CD14-positive monocyte (primary cell): ENCODE measurements around the gene TRPM8. TPM values are rescaled to one million over a fixed set of nuclear protein-coding genes. Genes with fewer than 3 reads are reported as not detected.

Source experiments
- DNase-seq, 3 donors: peaks; one replicate each; pipeline ENCODE4 v3.0.0-alpha.2; 2011 to 2022
- H2AFZ ChIP-seq: 2 replicates; pipeline ENCODE4 v1.6.0; 2012; ENCODE audit warnings: mild to moderate bottlenecking, low read depth, low read length, inconsistent platforms; ENCODE audit not compliant: insufficient read depth, poor library complexity, severe bottlenecking
- H3K27ac ChIP-seq, 2 donors: 1 replicate in 1 of 2; 2 replicates in 1 of 2; pipeline ENCODE4 v1.5.1; 2012 to 2013; ENCODE audit warnings: low read length in 2 of 2, control low read depth in 1 of 2, inconsistent platforms in 1 of 2, low read depth in 1 of 2, mild to moderate bottlenecking in 1 of 2
- H3K27me3 ChIP-seq, 2 donors: one replicate each; pipeline versions ENCODE4 v1.6.0 to v1.6.1; 2011 to 2013; ENCODE audit warnings: low read length in 2 of 2; ENCODE audit not compliant: control insufficient read depth in 2 of 2, insufficient read depth in 2 of 2
- H3K36me3 ChIP-seq, 2 donors: replicated peaks in 1 of 2; 1 replicate in 1 of 2; 2 replicates in 1 of 2; pipeline versions ENCODE4 v1.5.1 to v1.6.1; 2012 to 2013; ENCODE audit warnings: low read length in 2 of 2, control low read depth in 1 of 2, inconsistent platforms in 1 of 2, mild to moderate bottlenecking in 1 of 2; ENCODE audit not compliant: insufficient read depth in 2 of 2, control insufficient read depth in 1 of 2
- H3K4me1 ChIP-seq, 2 donors: 1 replicate in 1 of 2; 2 replicates in 1 of 2; pipeline versions ENCODE4 v1.5.1 to v1.6.1; 2012 to 2013; ENCODE audit warnings: low read length in 2 of 2, control low read depth in 1 of 2, inconsistent platforms in 1 of 2, mild to moderate bottlenecking in 1 of 2, moderate library complexity in 1 of 2; ENCODE audit not compliant: insufficient read depth in 2 of 2, control insufficient read depth in 1 of 2
- H3K4me2 ChIP-seq: replicated peaks from 2 replicates; pipeline ENCODE3; 2012; ENCODE audit warnings: low read length, moderate library complexity, mild to moderate bottlenecking; ENCODE audit not compliant: poor library complexity, severe bottlenecking; ENCODE audit errors: extremely low read depth
- H3K4me3 ChIP-seq, 3 experiments: fragments of 200-600 bp in 1 of 3; sonication (generic) in 1 of 3; replicated peaks in 1 of 3; 1 replicate in 2 of 3; 2 replicates in 1 of 3; pipeline ENCODE4 v1.5.1; 2011 to 2013; ENCODE audit warnings: low read length in 3 of 3, mild to moderate bottlenecking in 3 of 3, control low read depth in 2 of 3, low read depth in 2 of 3, inconsistent platforms in 1 of 3, moderate library complexity in 1 of 3
- H3K79me2 ChIP-seq: 2 replicates; pipeline ENCODE4 v1.6.0; 2012; ENCODE audit warnings: mild to moderate bottlenecking, control low read depth, inconsistent platforms, low read length, moderate library complexity; ENCODE audit not compliant: insufficient read depth
- H3K9ac ChIP-seq: 2 replicates; pipeline ENCODE4 v1.6.0; 2017; ENCODE audit warnings: low read length, mild to moderate bottlenecking; ENCODE audit not compliant: insufficient read depth, poor library complexity, severe bottlenecking
- H3K9me3 ChIP-seq, 2 donors: replicated peaks in 1 of 2; 1 replicate in 1 of 2; 2 replicates in 1 of 2; pipeline versions ENCODE4 v1.5.1 to v1.6.1; 2012 to 2013; ENCODE audit warnings: low read length in 2 of 2, control low read depth in 1 of 2; ENCODE audit not compliant: control insufficient read depth in 1 of 2, insufficient read depth in 1 of 2
- H4K20me1 ChIP-seq: 2 replicates; pipeline ENCODE4 v1.6.0; 2012; ENCODE audit warnings: mild to moderate bottlenecking, low read length, control low read depth, moderate library complexity; ENCODE audit not compliant: insufficient read depth
- H3K27ac Mint-ChIP-seq, 7 donors: one replicate each; pipeline ENCODE4 v1.8.0; 2020; ENCODE audit warnings: mild to moderate bottlenecking in 7 of 7, mixed read lengths in 7 of 7, moderate library complexity in 6 of 7, inconsistent platforms in 2 of 7
- H3K27me3 Mint-ChIP-seq, 3 donors: one replicate each; pipeline ENCODE4 v1.8.0; 2021 to 2022; ENCODE audit warnings: low read depth in 3 of 3, mild to moderate bottlenecking in 3 of 3, mixed read lengths in 3 of 3, moderate library complexity in 3 of 3, inconsistent platforms in 1 of 3
- H3K36me3 Mint-ChIP-seq, 2 donors: one replicate each; pipeline ENCODE4 v1.8.0; 2020; ENCODE audit warnings: mixed read lengths in 2 of 2, inconsistent platforms in 1 of 2, mild to moderate bottlenecking in 1 of 2
- H3K4me1 Mint-ChIP-seq: one replicate; pipeline ENCODE4 v1.8.0; 2020; ENCODE audit warnings: mild to moderate bottlenecking, mixed read lengths
- H3K4me3 Mint-ChIP-seq, 2 donors: one replicate each; pipeline ENCODE4 v1.8.0; 2020; ENCODE audit warnings: mild to moderate bottlenecking in 2 of 2, mixed read lengths in 2 of 2, moderate library complexity in 1 of 2
- H3K9me3 Mint-ChIP-seq, 7 donors: one replicate each; pipeline ENCODE4 v1.8.0; 2020 to 2022; ENCODE audit warnings: mixed read lengths in 7 of 7, mild to moderate bottlenecking in 6 of 7, moderate library complexity in 6 of 7, inconsistent platforms in 2 of 7
- CTCF ChIP-seq: fragments of 200-600 bp; IDR thresholded peaks from one replicate; pipeline ENCODE4 v1.8.0; 2022; ENCODE audit warnings: antibody characterized with exemption, mild to moderate bottlenecking
- WGBS: methylation state at CpG from one replicate; pipeline ENCODE4 v1.1.5; 2013; ENCODE audit warnings: missing lambda C conversion rate; ENCODE audit not compliant: insufficient coverage; 5-methylcytosine and 5-hydroxymethylcytosine counted together
- intact Hi-C, 2 donors: fragments of 100-400 bp; cut with micrococcal nuclease; formaldehyde crosslinking; loops; one replicate each; pipeline versions ENCODE4 v1.15.0 to v1.15.1; 2023
- polyA plus RNA-seq, 3 donors: library from polyadenylated mRNA; depleted of rRNA in 1 of 3; unstranded in 2 of 3; stranded (reverse) in 1 of 3; fragments of 300-500 nt in 2 of 3; fragments of >200 nt in 1 of 3; fragmentation: Illumina TruSeq in 2 of 3; gene quantifications; 1 replicate in 2 of 3; 2 replicates in 1 of 3; pipeline ENCODE4 v1.2.3, GENCODE V29; 2012 to 2021

The TRPM8 gene
- polyA plus RNA-seq, 3 donors: not detected

GRCh38 chr2:234033174-234033573, 116.0 kb downstream of the TRPM8 start:
- H3K4me3 Mint-ChIP-seq: no peak overlapping the region
- H3K27me3 Mint-ChIP-seq: peaks cover 0 to 5% (median 3%) of the 10 kb centered on the region in 3 donors
- Histone ChIP-seq H3K4me1 (no peaks in the 10 kb centered on the region), H3K9ac (no peak overlapping the region), H3K27me3 (no peaks in the 10 kb centered on the region), H2AFZ (no peak overlapping the region), H4K20me1 (no peaks in the 10 kb centered on the region), H3K4me3 (no peak overlapping the region), H3K36me3 (no peaks in the 10 kb centered on the region), H3K79me2 (no peaks in the 10 kb centered on the region), H3K27ac (no peak overlapping the region), H3K4me2 (no peak overlapping the region), H3K9me3 (peaks cover 4 to 12% of the 10 kb centered on the region in 2 donors)
- H3K4me1 Mint-ChIP-seq: no peaks in the 10 kb centered on the region
- H3K9me3 Mint-ChIP-seq: peaks cover 7 to 28% (median 12%) of the 10 kb centered on the region in 7 donors
- no peak for TF ChIP-seq CTCF
- no peaks in the 10 kb centered on the region for H3K36me3 Mint-ChIP-seq
- no peak for DNase-seq
- intact Hi-C loops: no loop called here
- H3K27ac Mint-ChIP-seq: no peak overlapping the region
- no CpG with 5 or more reads among the region's 3 CpGs for WGBS

- Mint-ChIP-seq H3K36me3 (no peaks in the 10 kb centered on the region), H3K9me3 (peaks cover 7 to 28% (median 14%) of the 10 kb centered on the region in 7 donors), H3K4me3 (no peak overlapping the region), H3K27ac (no peak overlapping the region), H3K27me3 (peaks cover 0 to 3% (median 2%) of the 10 kb centered on the region in 3 donors), H3K4me1 (no peaks in the 10 kb centered on the region)
- intact Hi-C loops: no loop called here
- no peak for TF ChIP-seq CTCF
- H3K27me3 ChIP-seq: no peaks in the 10 kb centered on the region
- H4K20me1 ChIP-seq: no peaks in the 10 kb centered on the region
- H3K36me3 ChIP-seq: no peaks in the 10 kb centered on the region
- no CpG with 5 or more reads among the region's 2 CpGs for WGBS
- no peak overlapping the region for H3K4me3 ChIP-seq
- H3K9me3 ChIP-seq: peaks cover 4 to 12% of the 10 kb centered on the region in 2 donors
- H2AFZ ChIP-seq: no peak overlapping the region
- no peak overlapping the region for H3K9ac ChIP-seq
- DNase-seq: no peak
- no peaks in the 10 kb centered on the region for H3K4me1 ChIP-seq
- H3K27ac ChIP-seq: no peak overlapping the region
- H3K79me2 ChIP-seq: no peaks in the 10 kb centered on the region
- H3K4me2 ChIP-seq: no peak overlapping the region
Measured at GRCh38 chr2:234033885-234034284, 116.7 kb downstream of the TRPM8 start.
